HCT116 (cell line): Measurements from ENCODE around the gene VWC2. TPM values are rescaled to one million over a fixed set of nuclear protein-coding genes. Genes with fewer than 3 reads are reported as not detected.

Experiments
- ATAC-seq: fragments of 200-7000 bp; cut with Tn5 transposase; 2 replicates; pipeline ENCODE4 v1.9.1; 2020; ENCODE audit warnings: mild to moderate bottlenecking, moderate library complexity
- BruUV-seq: library from RNA; stranded (reverse); fragments of 400-500 nt; replicated peaks from 2 replicates; lab custom pipeline; 2021; lab: Mats Ljungman, UMichigan
- CTCF ChIA-PET: fragments of 300-600 bp; sonication (Branson Sonifier 250); formaldehyde crosslinking; loops from one replicate; lab custom pipeline; 2021; ENCODE audit warnings: antibody characterized with exemption; lab: Charles Lee
- POLR2A ChIA-PET: fragments of 300-600, 350-600 bp; sonication (Branson Sonifier 250); formaldehyde crosslinking; loops from one replicate; lab custom pipeline; 2021; ENCODE audit warnings: antibody characterized with exemption; lab: Charles Lee
- RAD21 ChIA-PET, 2 experiments: fragments of 300-600 bp; sonication (Branson Sonifier 250); formaldehyde crosslinking; loops; one replicate each; lab custom pipeline; 2023; ENCODE audit warnings: low total read pairs in 2 of 2; ENCODE audit not compliant: uncharacterized antibody in 2 of 2, unreplicated experiment in 2 of 2, low non-redundant PET in 1 of 2; lab: Charles Lee
- DNase-seq: peaks from one replicate; pipeline ENCODE4 v3.0.0-alpha.2; 2010; ENCODE audit warnings: low read depth, low spot score
- H2AFZ ChIP-seq: fragments of 200-600 bp; shearing (Covaris generic), sonication (generic); 2 replicates; pipeline ENCODE4 v1.6.1; 2017; ENCODE audit warnings: low read depth, mixed run types, mixed read lengths, antibody characterized with exemption, low read length; ENCODE audit not compliant: poor library complexity, severe bottlenecking
- H3K27ac ChIP-seq: 2 replicates; pipeline ENCODE4 v1.5.1; 2012; ENCODE audit warnings: low read depth, low read length
- H3K27me3 ChIP-seq: fragments of 200-600 bp; sonication (generic); 2 replicates; pipeline ENCODE4 v1.6.1; 2016; ENCODE audit warnings: mixed run types, low read length, mixed read lengths; ENCODE audit not compliant: insufficient read depth
- H3K36me3 ChIP-seq, 2 experiments: fragments of 200-500 bp in 1 of 2; fragments of 200-600 bp in 1 of 2; sonication (Bioruptor generic) in 1 of 2; sonication (generic) in 1 of 2; 2 replicates each; pipeline versions ENCODE4 v1.5.1 to v1.6.1; 2014 to 2016; ENCODE audit warnings: low read length in 2 of 2, inconsistent platforms in 1 of 2, mixed read lengths in 1 of 2, mixed run types in 1 of 2; ENCODE audit not compliant: insufficient read depth in 2 of 2, control insufficient read depth in 1 of 2
- H3K4me1 ChIP-seq, 2 experiments: fragments of 200-600 bp in 1 of 2; sonication (generic) in 1 of 2; 2 replicates each; pipeline versions ENCODE4 v1.5.1 to v1.6.1; 2012 to 2017; ENCODE audit warnings: low read length in 2 of 2, inconsistent platforms in 1 of 2, mild to moderate bottlenecking in 1 of 2, mixed read lengths in 1 of 2, mixed run types in 1 of 2, moderate library complexity in 1 of 2; ENCODE audit not compliant: insufficient read depth in 2 of 2, control insufficient read depth in 1 of 2
- H3K4me2 ChIP-seq: fragments of 200-600 bp; sonication (generic); 2 replicates; pipeline ENCODE4 v1.6.1; 2017; ENCODE audit warnings: mixed run types, low read length, mixed read lengths
- H3K4me3 ChIP-seq, 2 experiments: fragments of 200-600 bp in 1 of 2; sonication (generic) in 1 of 2; replicated peaks in 1 of 2; 2 replicates each; pipeline ENCODE4 v1.5.1; 2011 to 2016; ENCODE audit warnings: low read length in 2 of 2, control low read depth in 1 of 2, low read depth in 1 of 2, mild to moderate bottlenecking in 1 of 2, mixed read lengths in 1 of 2, mixed run types in 1 of 2
- H3K79me2 ChIP-seq: fragments of 200-600 bp; sonication (generic); 2 replicates; pipeline ENCODE4 v1.6.1; 2017; ENCODE audit warnings: mild to moderate bottlenecking, mixed run types, low read length, moderate library complexity, mixed read lengths; ENCODE audit not compliant: insufficient read depth
- H3K9ac ChIP-seq: fragments of 200-600 bp; sonication (generic); 2 replicates; pipeline ENCODE4 v1.6.1; 2016; ENCODE audit warnings: low read length, mixed read lengths
- H3K9me2 ChIP-seq: fragments of 200-600 bp; sonication (generic), shearing (Covaris generic); 2 replicates; pipeline ENCODE4 v1.6.1; 2017; ENCODE audit warnings: mixed run types, mild to moderate bottlenecking, moderate library complexity; ENCODE audit not compliant: insufficient read depth
- H3K9me3 ChIP-seq, 2 experiments: fragments of 200-500 bp in 1 of 2; fragments of 200-600 bp in 1 of 2; sonication (Bioruptor generic) in 1 of 2; sonication (generic) in 1 of 2; 2 replicates each; pipeline ENCODE4 v1.6.1; 2014 to 2017; ENCODE audit warnings: low read length in 2 of 2, mixed read lengths in 2 of 2, inconsistent platforms in 1 of 2, low read depth in 1 of 2, mild to moderate bottlenecking in 1 of 2, mixed run types in 1 of 2, moderate library complexity in 1 of 2; ENCODE audit not compliant: control insufficient read depth in 1 of 2, insufficient read depth in 1 of 2
- H4K20me1 ChIP-seq: fragments of 200-600 bp; sonication (generic), shearing (Covaris generic); 2 replicates; pipeline ENCODE4 v1.6.1; 2017; ENCODE audit warnings: mixed run types, mild to moderate bottlenecking, moderate library complexity; ENCODE audit not compliant: insufficient read depth
- CBX3 ChIP-seq: IDR thresholded peaks from 2 replicates; pipeline ENCODE4 v1.6.1; 2012; ENCODE audit warnings: low read depth
- CEBPB ChIP-seq: IDR thresholded peaks from 2 replicates; pipeline ENCODE4 v1.6.1; 2012; ENCODE audit warnings: low read depth
- EZH2 ChIP-seq: fragments of 200-600 bp; sonication (generic); IDR thresholded peaks from 2 replicates; pipeline ENCODE4 v1.6.1; 2017; ENCODE audit warnings: antibody characterized with exemption, mixed run types
- EZH2phosphoT487 ChIP-seq: fragments of 200-600 bp; IDR thresholded peaks from 2 replicates; pipeline ENCODE4 v1.6.1; 2018; ENCODE audit warnings: antibody characterized with exemption, borderline replicate concordance
- FOSL1 ChIP-seq: IDR thresholded peaks from 2 replicates; pipeline ENCODE4 v1.6.1; 2012; ENCODE audit warnings: low read depth
- JUND ChIP-seq: IDR thresholded peaks from 2 replicates; pipeline ENCODE4 v1.6.1; 2012
- POLR2A ChIP-seq: IDR thresholded peaks from 2 replicates; pipeline ENCODE4 v1.7.0; 2011; ENCODE audit warnings: borderline replicate concordance; ENCODE audit not compliant: insufficient read depth, insufficient read length; ENCODE audit errors: extremely low read depth
- POLR2AphosphoS5 ChIP-seq: IDR thresholded peaks from 2 replicates; pipeline ENCODE4 v1.6.1; 2011; ENCODE audit warnings: mild to moderate bottlenecking, low read depth, low read length, moderate library complexity
- RAD21 ChIP-seq: IDR thresholded peaks from 2 replicates; pipeline ENCODE4 v1.6.1; 2012; ENCODE audit warnings: low read depth, mild to moderate bottlenecking
- SIN3A ChIP-seq: IDR thresholded peaks from 2 replicates; pipeline ENCODE4 v1.6.1; 2012; ENCODE audit warnings: low read depth
- SP1 ChIP-seq: IDR thresholded peaks from 2 replicates; pipeline ENCODE4 v1.6.1; 2012; ENCODE audit warnings: low read depth
- SRF ChIP-seq: IDR thresholded peaks from 2 replicates; pipeline ENCODE4 v1.6.1; 2012; ENCODE audit warnings: low read depth
- TCF7L2 ChIP-seq: IDR thresholded peaks from 2 replicates; pipeline ENCODE4 v1.7.0; 2011; ENCODE audit warnings: borderline replicate concordance, inconsistent platforms; ENCODE audit not compliant: insufficient read depth, insufficient read length; ENCODE audit errors: extremely low read depth
- YY1 ChIP-seq: IDR thresholded peaks from 2 replicates; pipeline ENCODE4 v1.6.1; 2011; ENCODE audit warnings: low read length, low read depth, moderate library complexity, mild to moderate bottlenecking; ENCODE audit not compliant: insufficient replicate concordance; ENCODE audit errors: extremely low read depth
- ZFX ChIP-seq: fragments of 450-650 bp; IDR thresholded peaks from 2 replicates; pipeline ENCODE4 v1.6.1; 2017
- ZNF274 ChIP-seq: fragments of 200-500 bp; sonication (Bioruptor generic); IDR thresholded peaks from 2 replicates; pipeline ENCODE4 v1.6.1; 2014; ENCODE audit warnings: mild to moderate bottlenecking, low read depth, low read length, inconsistent platforms
- intact Hi-C: fragments of 100-400 bp; cut with micrococcal nuclease; formaldehyde crosslinking; loops from 2 replicates; pipeline ENCODE4 v1.10.0; 2022
- total RNA-seq: library from RNA; stranded (reverse); gene quantifications from one replicate; pipeline ENCODE4 v1.2.1, GENCODE V29; 2021; ENCODE audit not compliant: unreplicated experiment
- TF ChIP-seq, protein P1 (sequence below): IDR thresholded peaks from 2 replicates; pipeline ENCODE4 v1.6.1; 2012
- TF ChIP-seq, protein P2 (sequence below): IDR thresholded peaks from 2 replicates; pipeline ENCODE4 v1.6.1; 2012; ENCODE audit warnings: low read depth
- TF ChIP-seq, protein P3 (sequence below): IDR thresholded peaks from 2 replicates; pipeline ENCODE4 v1.6.1; 2012
- TF ChIP-seq, protein P4 (sequence below), 3 experiments: fragments of 200-600 bp in 1 of 3; sonication (generic) in 1 of 3; IDR thresholded peaks in 2 of 3; conservative IDR thresholded peaks in 1 of 3; 2 replicates each; pipeline ENCODE4 v1.5.1; 2012 to 2017; ENCODE audit warnings: low read depth in 2 of 3, low read length in 2 of 3, antibody characterized with exemption in 1 of 3, borderline replicate concordance in 1 of 3, control low read depth in 1 of 3, mild to moderate bottlenecking in 1 of 3, mixed read lengths in 1 of 3, mixed run types in 1 of 3, moderate library complexity in 1 of 3; ENCODE audit not compliant: insufficient read depth in 1 of 3

VWC2 gene
- total RNA-seq, 1 experiment from 2014 or later, result not detected

DNA sequence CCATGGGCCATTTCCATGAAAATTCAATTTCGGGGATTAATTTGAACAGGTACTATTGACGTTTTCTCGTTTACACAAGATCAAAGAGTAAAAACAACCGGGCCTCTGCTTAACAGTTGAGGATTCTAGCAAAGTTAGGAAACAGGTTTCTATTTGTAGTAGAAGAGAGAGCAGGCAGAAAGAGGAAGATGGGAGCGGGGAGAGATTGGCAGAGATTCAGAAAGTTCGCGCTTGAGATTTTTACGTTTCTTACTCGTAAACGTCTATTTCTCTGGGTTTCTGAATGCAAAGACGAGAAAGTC is 571 bp upstream of the VWC2 start:
- Histone ChIP-seq H3K27me3 (no peaks in the 10 kb centered on the region), H3K4me2 (no peak overlapping the region), H3K79me2 (no peaks in the 10 kb centered on the region), H3K9me2 (no peaks in the 10 kb centered on the region), H3K9ac (no peak overlapping the region), H3K36me3 (no peaks in the 10 kb centered on the region), H3K4me1 (no peaks in the 10 kb centered on the region), H3K9me3 (peaks cover 0 to 5% of the 10 kb centered on the region in 2 experiments; a peak in 2 of 4 replicates), H4K20me1 (no peaks in the 10 kb centered on the region), H3K4me3 (no peak overlapping the region), H2AFZ (no peak overlapping the region), H3K27ac (no peak overlapping the region)
- RAD21 ChIA-PET, result no interaction called here
- TF ChIP-seq FOSL1 (no peak), EZH2phosphoT487 (no peak), YY1 (no peak), CEBPB (no peak), SP1 (no peak), CBX3 (no peak), RAD21 (no peak), SIN3A (no peak), POLR2A (no peak), EZH2 (no peak), JUND (no peak), ZFX (no peak), SRF (no peak), POLR2AphosphoS5 (no peak), TCF7L2 (no peak), ZNF274 (no peak)
- TF ChIP-seq, protein P1, sequence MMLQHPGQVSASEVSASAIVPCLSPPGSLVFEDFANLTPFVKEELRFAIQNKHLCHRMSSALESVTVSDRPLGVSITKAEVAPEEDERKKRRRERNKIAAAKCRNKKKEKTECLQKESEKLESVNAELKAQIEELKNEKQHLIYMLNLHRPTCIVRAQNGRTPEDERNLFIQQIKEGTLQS, result no peak
- TF ChIP-seq, protein P2, sequence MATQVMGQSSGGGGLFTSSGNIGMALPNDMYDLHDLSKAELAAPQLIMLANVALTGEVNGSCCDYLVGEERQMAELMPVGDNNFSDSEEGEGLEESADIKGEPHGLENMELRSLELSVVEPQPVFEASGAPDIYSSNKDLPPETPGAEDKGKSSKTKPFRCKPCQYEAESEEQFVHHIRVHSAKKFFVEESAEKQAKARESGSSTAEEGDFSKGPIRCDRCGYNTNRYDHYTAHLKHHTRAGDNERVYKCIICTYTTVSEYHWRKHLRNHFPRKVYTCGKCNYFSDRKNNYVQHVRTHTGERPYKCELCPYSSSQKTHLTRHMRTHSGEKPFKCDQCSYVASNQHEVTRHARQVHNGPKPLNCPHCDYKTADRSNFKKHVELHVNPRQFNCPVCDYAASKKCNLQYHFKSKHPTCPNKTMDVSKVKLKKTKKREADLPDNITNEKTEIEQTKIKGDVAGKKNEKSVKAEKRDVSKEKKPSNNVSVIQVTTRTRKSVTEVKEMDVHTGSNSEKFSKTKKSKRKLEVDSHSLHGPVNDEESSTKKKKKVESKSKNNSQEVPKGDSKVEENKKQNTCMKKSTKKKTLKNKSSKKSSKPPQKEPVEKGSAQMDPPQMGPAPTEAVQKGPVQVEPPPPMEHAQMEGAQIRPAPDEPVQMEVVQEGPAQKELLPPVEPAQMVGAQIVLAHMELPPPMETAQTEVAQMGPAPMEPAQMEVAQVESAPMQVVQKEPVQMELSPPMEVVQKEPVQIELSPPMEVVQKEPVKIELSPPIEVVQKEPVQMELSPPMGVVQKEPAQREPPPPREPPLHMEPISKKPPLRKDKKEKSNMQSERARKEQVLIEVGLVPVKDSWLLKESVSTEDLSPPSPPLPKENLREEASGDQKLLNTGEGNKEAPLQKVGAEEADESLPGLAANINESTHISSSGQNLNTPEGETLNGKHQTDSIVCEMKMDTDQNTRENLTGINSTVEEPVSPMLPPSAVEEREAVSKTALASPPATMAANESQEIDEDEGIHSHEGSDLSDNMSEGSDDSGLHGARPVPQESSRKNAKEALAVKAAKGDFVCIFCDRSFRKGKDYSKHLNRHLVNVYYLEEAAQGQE, result no peak
- TF ChIP-seq, protein P3, sequence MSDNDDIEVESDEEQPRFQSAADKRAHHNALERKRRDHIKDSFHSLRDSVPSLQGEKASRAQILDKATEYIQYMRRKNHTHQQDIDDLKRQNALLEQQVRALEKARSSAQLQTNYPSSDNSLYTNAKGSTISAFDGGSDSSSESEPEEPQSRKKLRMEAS, result no peak
- TF ChIP-seq, protein P4, sequence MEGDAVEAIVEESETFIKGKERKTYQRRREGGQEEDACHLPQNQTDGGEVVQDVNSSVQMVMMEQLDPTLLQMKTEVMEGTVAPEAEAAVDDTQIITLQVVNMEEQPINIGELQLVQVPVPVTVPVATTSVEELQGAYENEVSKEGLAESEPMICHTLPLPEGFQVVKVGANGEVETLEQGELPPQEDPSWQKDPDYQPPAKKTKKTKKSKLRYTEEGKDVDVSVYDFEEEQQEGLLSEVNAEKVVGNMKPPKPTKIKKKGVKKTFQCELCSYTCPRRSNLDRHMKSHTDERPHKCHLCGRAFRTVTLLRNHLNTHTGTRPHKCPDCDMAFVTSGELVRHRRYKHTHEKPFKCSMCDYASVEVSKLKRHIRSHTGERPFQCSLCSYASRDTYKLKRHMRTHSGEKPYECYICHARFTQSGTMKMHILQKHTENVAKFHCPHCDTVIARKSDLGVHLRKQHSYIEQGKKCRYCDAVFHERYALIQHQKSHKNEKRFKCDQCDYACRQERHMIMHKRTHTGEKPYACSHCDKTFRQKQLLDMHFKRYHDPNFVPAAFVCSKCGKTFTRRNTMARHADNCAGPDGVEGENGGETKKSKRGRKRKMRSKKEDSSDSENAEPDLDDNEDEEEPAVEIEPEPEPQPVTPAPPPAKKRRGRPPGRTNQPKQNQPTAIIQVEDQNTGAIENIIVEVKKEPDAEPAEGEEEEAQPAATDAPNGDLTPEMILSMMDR (IDR thresholded peaks at IDR 0.05 in 2 of 3, conservative IDR thresholded peaks at IDR 0.05 in 1 of 3; ENCODE audit: borderline replicate concordance in 1 of 3, insufficient read depth in 1 of 3, low read depth in 2 of 3, low read length in 2 of 3), result no peak
- no peak for DNase-seq
- intact Hi-C loops, result no loop called here
- no TSS peak for BruUV-seq
- CTCF ChIA-PET, result no interaction called here
- POLR2A ChIA-PET, result no interaction called here
- ATAC-seq, result no peak
